ENCODE measurements around the gene SLC17A9. TPM values are rescaled to one million over a fixed set of nuclear protein-coding genes. Genes with fewer than 3 reads are reported as not detected.

The SLC17A9 gene
- total and polyA plus RNA-seq, 7 donors: 0.32 to 1.0 (median 0.88) TPM

DNA sequence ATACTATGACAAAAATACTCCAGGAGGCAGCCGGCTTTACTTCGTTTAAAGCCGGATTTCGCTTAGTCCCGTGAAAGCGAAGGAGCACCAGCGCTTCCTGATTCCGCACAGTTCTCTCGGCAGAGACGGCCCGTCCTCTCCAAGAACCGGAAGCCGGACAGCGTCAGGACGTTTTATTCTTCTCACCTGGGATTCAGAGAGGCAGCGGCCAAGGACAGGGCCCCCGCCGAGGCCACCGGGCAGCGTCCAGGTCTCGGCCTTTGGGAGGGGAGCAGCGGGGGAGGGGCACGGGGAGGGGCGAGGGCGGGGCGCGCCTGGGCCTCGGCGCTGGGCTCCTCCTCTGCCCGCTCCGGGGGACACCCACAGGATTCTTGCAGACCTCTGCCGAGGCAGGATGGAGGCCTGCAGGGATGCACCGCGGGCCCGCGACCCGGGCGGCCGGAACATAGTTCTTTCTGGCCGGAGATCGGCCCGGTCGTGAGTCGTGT is 23.4 kb upstream of the SLC17A9 start:
- TF ChIP-seq, protein P1, sequence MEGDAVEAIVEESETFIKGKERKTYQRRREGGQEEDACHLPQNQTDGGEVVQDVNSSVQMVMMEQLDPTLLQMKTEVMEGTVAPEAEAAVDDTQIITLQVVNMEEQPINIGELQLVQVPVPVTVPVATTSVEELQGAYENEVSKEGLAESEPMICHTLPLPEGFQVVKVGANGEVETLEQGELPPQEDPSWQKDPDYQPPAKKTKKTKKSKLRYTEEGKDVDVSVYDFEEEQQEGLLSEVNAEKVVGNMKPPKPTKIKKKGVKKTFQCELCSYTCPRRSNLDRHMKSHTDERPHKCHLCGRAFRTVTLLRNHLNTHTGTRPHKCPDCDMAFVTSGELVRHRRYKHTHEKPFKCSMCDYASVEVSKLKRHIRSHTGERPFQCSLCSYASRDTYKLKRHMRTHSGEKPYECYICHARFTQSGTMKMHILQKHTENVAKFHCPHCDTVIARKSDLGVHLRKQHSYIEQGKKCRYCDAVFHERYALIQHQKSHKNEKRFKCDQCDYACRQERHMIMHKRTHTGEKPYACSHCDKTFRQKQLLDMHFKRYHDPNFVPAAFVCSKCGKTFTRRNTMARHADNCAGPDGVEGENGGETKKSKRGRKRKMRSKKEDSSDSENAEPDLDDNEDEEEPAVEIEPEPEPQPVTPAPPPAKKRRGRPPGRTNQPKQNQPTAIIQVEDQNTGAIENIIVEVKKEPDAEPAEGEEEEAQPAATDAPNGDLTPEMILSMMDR (IDR thresholded peaks at IDR 0.05): no peak
- intact Hi-C loops (cut with DNase I): no loop called here
- ATAC-seq: no peak
- Histone ChIP-seq H3K4me1 (peaks cover 54% of the 10 kb centered on the region), H3K36me3 (ENCODE audit: insufficient read depth in 1 of 2, low read depth in 1 of 2) (peaks cover 0 to 9% of the 10 kb centered on the region in 2 donors), H3K27me3 (ENCODE audit: insufficient read depth in 3 of 3, low read length in 2 of 3) (no peaks in the 10 kb centered on the region), H3K27ac (peak overlapping the region; percentile 73), H3K4me3 (peak overlapping the region; percentile 61), H3K9me3 (no peaks in the 10 kb centered on the region)
- WGBS, 3 donors: 14 to 28% (median 25%) methylated on average over 37 to 44 of the region's 44 CpGs
- DNase-seq: peak; percentile 67 to 76

DNA sequence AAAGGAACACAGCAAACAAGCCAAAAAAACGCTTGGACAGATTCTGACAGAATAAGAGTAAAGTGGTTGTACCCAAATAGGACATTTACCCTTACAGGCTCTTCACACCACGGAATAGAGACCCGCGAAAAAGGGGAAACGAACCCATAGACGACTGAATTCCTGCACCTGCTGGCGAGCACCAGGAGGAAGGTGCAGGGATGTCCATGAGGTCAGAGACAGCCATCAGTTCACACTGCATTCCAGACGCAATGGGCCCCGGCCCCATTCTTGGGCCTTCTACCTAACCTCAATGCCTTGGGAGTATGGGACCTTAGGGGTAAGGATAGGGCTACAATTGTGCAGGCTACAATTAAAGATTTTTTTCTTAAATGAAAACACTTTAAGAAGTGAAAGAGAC is 21.0 kb upstream of the SLC17A9 start:
- H3K4me1 ChIP-seq: peaks cover 59% of the 10 kb centered on the region
- TF ChIP-seq, protein P1 (IDR thresholded peaks at IDR 0.05): no peak
- H3K9me3 ChIP-seq: no peaks in the 10 kb centered on the region
- ATAC-seq (no peak), DNase-seq (no peak)
- peaks cover 0 to 24% of the 10 kb centered on the region in 2 donors for H3K36me3 ChIP-seq (ENCODE audit: insufficient read depth in 1 of 2, low read depth in 1 of 2)
- H3K27ac ChIP-seq: no peak overlapping the region
- no peaks in the 10 kb centered on the region for H3K27me3 ChIP-seq (ENCODE audit: insufficient read depth in 3 of 3, low read length in 2 of 3)
- 77 to 87% (median 83%) methylated on average over 9 of the region's 9 CpGs for WGBS, 3 donors
- no peak overlapping the region for H3K4me3 ChIP-seq
- intact Hi-C loops (cut with DNase I): loop anchor here in 1 of 2 donors (10.0 kb wide), 1 partner anchor 127 kb away; the partner anchor contains the start of gene OGFR

DNA sequence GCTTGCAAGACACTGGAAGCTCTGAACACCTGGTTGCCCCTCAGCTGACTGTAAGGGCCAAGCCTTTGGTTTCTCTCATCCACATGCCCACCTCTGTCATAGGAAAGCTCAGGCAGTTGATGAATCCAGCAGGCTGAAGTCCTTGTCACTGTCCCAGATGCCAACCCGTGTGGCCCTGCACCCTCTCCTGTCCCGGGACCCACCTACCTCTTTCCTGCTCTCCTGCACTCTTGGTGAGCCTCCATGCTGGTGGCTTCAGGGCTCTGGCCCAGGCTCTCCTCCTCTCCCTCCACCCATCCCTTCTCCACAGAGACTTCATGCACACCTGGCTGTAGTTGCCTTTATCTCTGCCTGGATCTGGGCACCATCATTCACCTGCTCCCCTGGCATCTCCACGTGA is 18.5 kb upstream of the SLC17A9 start:
- intact Hi-C loops (cut with DNase I): loop anchor here in 1 of 2 donors (10.0 kb wide), 1 partner anchor 129 kb away; the partner anchor contains the start of gene OGFR
- TF ChIP-seq, protein P1 (IDR thresholded peaks at IDR 0.05): no peak
- no peaks in the 10 kb centered on the region for H3K27me3 ChIP-seq (ENCODE audit: insufficient read depth in 3 of 3, low read length in 2 of 3)
- H3K27ac ChIP-seq: no peak overlapping the region
- peaks cover 0 to 24% of the 10 kb centered on the region in 2 donors for H3K36me3 ChIP-seq (ENCODE audit: insufficient read depth in 1 of 2, low read depth in 1 of 2)
- H3K4me1 ChIP-seq: peaks cover 46% of the 10 kb centered on the region
- no peak for ATAC-seq
- WGBS, 3 donors: 49 to 71% (median 71%) methylated on average over 3 of the region's 3 CpGs
- DNase-seq: no peak
- no peaks in the 10 kb centered on the region for H3K9me3 ChIP-seq
- no peak overlapping the region for H3K4me3 ChIP-seq

DNA sequence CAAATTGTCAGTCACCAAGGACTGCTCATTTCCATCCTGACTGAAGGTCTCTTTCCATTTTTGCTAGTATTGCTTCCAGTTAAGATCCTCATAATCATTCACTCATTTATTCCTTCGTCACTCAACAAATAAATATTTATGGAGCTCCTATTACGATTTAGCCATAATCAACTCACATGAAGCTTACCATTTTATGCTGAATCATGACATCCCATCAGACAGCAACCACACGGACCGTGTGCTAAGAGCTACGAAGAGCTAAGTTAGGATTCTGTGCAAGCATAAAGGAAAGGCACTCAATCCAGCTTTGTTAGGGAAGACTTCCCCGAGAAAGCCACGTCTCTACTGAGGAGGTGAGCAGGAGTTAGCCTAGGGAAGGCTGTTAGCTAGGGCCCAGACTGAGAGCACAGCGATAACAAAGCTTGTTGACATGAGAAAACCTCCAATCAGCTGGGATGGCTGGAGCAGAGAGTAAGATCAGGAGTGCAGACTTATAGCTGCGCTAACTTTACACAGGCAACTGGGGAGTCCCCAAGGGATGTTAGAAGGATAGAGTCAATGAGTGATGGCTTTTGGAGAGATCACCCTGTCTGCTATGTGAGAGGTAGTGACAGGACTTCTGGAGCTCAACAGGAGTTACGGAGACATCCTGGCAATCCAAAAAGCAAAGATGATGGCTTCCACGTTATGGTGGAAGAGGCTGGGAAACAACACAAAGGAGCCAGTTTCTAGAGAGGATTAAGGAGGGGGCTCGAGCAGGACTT is 17.1 kb upstream of the SLC17A9 start:
- DNase-seq (no peak), ATAC-seq (no peak)
- peaks cover 51% of the 10 kb centered on the region for H3K4me1 ChIP-seq
- no peaks in the 10 kb centered on the region for H3K27me3 ChIP-seq (ENCODE audit: insufficient read depth in 3 of 3, low read length in 2 of 3)
- TF ChIP-seq, protein P1 (IDR thresholded peaks at IDR 0.05): no peak
- 82 to 84% (median 83%) methylated on average over 12 of the region's 12 CpGs for WGBS, 3 donors
- intact Hi-C loops (cut with DNase I): loop anchor here (5.0 to 10.0 kb wide), 2 partner anchors 33 to 131 kb away; partner anchors contain the start of gene OGFR (in 1 of the 2)
- H3K27ac ChIP-seq: no peak overlapping the region
- H3K36me3 ChIP-seq (ENCODE audit: insufficient read depth in 1 of 2, low read depth in 1 of 2): peaks cover 0 to 24% of the 10 kb centered on the region in 2 donors
- no peaks in the 10 kb centered on the region for H3K9me3 ChIP-seq
- H3K4me3 ChIP-seq: peak overlapping the region; percentile 93

Data from psoas muscle (tissue), 8 donors.